Fibroblast of mammary gland (primary cell): ENCODE results near the gene KTN1.
A peak's percentile ranks its signal among the peaks of the same experiment; 100 is the strongest.

ENCODE experiments used
- DNase-seq: peaks from one replicate; pipeline ENCODE4 v3.0.0-alpha.2; 2010; ENCODE audit warnings: low read depth
- H3K4me3 ChIP-seq: 2 replicates; pipeline ENCODE4 v1.5.1; 2011; ENCODE audit warnings: low read depth, mild to moderate bottlenecking, low read length, moderate library complexity; ENCODE audit not compliant: control insufficient read depth
- CTCF ChIP-seq: conservative IDR thresholded peaks from 2 replicates; pipeline ENCODE4 v1.5.1; 2011; ENCODE audit warnings: low read depth, low read length, inconsistent platforms; ENCODE audit not compliant: control insufficient read depth, insufficient read depth

Gene KTN1

GRCh38 chr14:55547650-55548315, 32.2 kb upstream of the KTN1 start:
- no peak for DNase-seq

GRCh38 chr14:55553791-55554190, 26.2 kb upstream of the KTN1 start:
- peak; percentile 26 for DNase-seq
- TF ChIP-seq CTCF = no peak
- no peak overlapping the region for H3K4me3 ChIP-seq

More at GRCh38 chr14:55547650-55548315, 32.2 kb upstream of the KTN1 start:
- H3K4me3 ChIP-seq = no peak overlapping the region
- no peak for TF ChIP-seq CTCF

GRCh38 chr14:55556929-55557623, 22.9 kb upstream of the KTN1 start:
- TF ChIP-seq CTCF = no peak
- no peak overlapping the region for H3K4me3 ChIP-seq
- DNase-seq = peak; percentile 72

- H3K4me3 ChIP-seq = no peak overlapping the region
- TF ChIP-seq CTCF = no peak
- no peak for DNase-seq
Observed at GRCh38 chr14:55562135-55562534, 17.9 kb upstream of the KTN1 start.

GRCh38 chr14:55568618-55569017, 11.4 kb upstream of the KTN1 start:
- no peak for TF ChIP-seq CTCF
- DNase-seq = no peak
- H3K4me3 ChIP-seq = no peak overlapping the region

- no peak overlapping the region for H3K4me3 ChIP-seq
- TF ChIP-seq CTCF = no peak
- DNase-seq = no peak
Observed at GRCh38 chr14:55571125-55571889, 8.7 kb upstream of the KTN1 start.
